GM19025 (cell line): ENCODE data around the gene P2RX1.

Experiments
- ATAC-seq: cut with Tn5 transposase; IDR thresholded peaks from one replicate; pipeline ENCODE4 v1.9.1; 2021; ENCODE audit warnings: mild to moderate bottlenecking, low read depth, moderate library complexity; ENCODE audit not compliant: unreplicated experiment

Gene P2RX1

DNA sequence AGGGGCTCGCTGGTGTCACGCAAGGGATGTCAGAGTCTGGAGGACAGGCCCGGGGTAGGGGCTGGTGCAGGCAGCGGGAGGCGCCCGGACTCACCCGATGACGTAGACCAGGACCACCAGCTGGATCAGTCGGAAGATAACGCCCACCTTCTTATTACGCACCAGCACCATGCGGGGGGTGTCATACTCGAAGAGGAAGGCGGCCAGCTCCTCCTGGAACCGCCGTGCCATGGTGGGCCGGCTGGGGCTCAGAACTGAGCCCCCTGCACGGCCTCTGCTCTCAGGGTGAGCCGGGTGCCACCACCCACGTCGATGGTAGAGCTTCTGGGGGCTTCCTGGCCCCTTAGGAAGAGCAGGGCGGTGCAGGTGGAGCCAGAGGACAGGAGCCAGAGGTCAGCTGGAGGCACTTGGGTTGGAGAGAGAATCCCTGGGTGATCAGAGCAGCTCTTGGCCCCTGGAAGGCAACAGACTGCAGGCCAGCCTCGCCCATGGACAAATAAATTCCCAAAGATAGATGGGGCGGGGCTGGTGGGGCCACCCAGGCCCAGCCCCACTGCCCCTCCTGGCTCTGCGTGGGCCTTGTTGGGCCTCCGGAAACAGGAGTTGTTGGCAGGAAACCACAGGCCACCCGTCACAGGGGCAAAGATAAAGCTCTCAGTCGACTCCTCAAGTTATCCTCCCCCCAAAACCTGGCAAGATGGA is at the start of gene P2RX1:
P2RX1 (minus strand) TSS at position 471 of the 702 bp plus-strand sequence; CDS start at position 231, 240 bp downstream.
- ATAC-seq = no peak

DNA sequence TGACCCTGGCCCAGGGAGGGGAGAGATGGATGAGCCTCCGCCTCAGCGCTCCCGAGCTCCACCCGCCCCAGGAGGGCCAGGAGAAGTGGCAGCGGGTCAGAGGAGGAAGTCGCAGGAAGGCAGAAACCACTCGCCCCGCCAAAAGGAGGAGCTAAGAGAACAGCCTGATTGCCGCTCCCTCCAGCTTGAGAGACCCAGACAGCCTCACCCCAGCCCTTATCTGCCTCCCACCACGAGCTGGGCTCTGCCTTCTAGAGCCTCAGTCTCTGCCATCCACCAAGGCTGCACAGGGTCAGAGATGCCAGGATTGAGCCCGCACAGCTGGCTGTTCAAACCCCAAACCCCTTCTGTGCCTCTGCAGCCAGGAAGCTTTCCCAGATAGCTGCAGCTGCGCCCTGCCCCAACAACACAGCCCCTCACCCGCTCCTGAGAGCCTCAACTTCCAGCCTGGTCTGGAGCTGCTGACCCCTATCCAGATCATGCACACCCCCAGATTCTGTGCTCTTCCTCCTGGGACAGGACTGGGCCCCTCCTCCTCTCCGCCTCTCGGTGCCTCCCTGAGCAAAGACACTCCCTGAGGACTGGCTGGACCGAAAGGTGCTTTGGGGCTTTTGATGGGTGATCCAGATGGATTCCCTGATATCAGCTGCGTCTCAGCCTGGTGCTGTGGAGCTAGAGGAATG is 49.0 kb upstream of the P2RX1 start:
- ATAC-seq = no peak

DNA sequence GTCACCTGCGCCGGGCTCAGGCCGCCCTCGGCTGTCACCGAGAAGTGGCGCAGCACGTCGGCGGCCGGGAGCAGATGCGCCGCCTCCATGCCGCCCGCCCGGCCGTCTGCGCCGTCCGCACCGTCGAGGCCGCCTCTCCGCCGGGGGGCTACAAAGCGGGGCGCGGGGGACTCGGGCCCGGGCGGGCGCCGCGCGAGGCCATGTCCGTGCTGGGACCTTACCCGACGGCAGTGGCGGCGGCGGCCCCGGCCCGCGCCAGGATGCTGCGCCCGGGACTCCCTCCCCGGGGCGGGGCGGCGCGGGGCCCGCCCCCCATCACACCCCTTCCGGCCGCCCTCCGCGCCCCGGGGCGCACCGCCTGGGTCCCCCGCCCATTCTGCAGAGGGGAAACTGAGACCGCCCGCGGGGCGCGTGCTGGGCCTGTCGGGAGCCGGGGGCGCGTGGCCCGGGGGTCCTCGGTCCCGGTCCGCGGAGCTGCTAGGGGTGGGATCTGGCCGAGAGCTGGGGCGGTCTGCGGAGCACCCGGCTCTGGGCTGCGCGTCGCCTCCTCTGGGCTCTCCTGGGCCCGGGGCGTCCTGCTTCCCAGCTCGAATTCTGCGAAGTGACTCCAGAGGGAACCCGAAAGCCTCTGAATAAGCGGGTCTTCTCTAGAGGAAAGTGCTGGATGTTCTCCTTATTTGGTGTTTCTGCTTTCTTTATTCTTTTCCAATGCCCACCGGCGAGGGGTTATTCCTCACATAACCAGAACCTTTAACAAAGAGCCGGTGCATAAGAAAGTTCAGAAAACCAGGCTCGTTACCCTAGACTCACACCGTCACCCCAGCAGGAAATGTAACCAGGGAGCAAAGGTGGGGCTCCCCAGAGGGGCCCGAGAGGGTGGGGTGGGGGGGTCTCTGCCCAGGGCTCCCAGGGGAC is 48.2 kb upstream of the P2RX1 start, which contains the start of gene ATP2A3:
ATP2A3 (minus strand) TSS at position 235 of the 915 bp plus-strand sequence; CDS start at position 89, 146 bp downstream.
- peak; percentile 45 for ATAC-seq

DNA sequence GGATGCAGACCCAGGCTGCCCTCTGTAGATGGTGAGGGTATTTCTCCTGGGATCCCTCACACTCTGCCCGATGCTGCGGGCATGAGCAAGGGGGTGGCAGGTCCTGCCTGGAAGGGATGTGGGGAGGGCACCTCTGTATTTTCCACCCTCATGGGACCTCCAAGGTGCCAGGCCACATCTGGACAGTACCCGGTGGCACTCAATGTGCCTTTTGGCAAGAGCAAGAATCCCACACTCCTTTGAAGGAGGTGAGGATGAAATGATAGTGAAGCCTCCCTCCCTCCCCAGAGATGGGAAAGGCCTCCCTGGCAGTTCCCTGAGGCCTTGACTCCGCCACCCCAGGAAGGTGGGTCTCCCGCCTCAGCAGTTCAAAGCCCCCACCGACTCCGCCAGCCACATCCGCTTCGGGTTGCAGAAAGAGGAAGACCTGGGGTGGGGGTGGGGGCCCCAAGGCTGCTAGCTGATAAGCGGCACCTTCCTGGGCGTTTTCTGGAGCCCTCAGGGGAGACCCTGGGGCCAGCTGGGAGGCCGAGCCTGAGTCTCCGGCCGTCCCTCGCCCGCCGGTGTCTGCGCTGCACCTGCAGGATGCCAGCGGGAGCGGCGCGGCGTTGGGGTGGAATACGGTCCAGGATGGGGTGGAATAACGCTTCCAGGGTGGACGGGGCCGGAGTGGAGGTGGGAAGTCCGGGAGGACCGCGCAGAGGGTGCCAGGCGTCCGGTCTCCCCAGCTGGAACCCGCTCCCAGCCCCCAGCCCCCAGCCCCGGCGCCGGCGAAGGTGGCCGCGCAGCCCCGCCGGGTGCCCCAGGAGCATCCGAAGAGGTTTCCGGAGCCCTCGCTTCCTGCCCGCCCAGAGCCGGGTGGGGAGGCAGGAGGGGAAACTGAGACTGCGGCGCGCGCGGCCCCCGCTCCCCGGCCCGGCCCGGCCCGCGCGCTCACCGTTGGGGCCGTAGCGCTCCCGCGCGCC is 47.3 kb upstream of the P2RX1 start:
- ATAC-seq = peak; percentile 13

DNA sequence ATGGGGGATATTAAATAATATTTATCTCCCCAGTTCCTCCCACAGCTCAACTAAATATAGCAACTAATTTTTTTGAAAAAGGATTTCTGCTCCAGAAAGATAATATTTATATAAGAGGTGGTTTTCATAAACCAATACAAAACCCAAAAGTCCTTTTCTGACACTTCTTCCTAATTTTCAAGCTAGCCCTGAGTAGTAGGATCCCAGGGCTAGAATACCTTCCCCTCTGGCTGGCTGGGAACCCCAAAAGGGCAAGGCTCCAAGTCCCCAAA is 46.6 kb upstream of the P2RX1 start:
- no peak for ATAC-seq

DNA sequence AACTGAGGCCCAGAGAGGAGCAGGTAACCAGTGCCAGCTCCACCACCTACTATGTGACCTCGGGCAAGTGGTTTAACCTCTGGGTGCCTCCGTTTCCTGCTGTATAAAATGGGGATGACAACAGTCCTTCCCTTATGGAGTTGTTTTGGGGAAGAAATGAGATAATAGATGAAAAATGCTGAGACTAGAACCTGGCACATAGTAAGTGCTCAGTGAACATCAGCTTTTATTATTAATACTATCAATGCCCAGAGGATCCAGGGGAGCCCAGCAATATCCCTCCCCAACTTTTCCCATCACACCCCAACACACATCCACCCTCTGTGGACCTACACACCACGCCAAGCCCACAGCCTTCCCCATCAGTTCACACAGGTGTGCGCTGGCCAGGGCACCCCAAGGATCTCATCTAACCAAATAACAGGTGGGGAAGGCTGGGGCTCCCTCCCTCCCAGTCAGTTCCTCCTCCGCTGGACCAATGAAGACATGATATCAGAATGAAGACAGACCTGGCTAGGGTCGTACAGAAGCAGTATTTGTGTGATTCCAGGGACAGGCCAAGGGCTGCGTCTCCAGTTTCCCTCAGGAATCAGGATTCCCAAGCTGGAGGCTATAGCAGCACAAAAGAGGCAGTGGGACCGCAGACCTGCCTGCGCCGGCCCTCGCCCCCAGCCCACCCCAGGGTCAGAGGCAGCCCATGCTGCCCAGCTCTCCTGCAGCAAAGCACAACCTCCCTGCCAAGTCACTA is 46.1 kb upstream of the P2RX1 start:
- ATAC-seq = no peak

DNA sequence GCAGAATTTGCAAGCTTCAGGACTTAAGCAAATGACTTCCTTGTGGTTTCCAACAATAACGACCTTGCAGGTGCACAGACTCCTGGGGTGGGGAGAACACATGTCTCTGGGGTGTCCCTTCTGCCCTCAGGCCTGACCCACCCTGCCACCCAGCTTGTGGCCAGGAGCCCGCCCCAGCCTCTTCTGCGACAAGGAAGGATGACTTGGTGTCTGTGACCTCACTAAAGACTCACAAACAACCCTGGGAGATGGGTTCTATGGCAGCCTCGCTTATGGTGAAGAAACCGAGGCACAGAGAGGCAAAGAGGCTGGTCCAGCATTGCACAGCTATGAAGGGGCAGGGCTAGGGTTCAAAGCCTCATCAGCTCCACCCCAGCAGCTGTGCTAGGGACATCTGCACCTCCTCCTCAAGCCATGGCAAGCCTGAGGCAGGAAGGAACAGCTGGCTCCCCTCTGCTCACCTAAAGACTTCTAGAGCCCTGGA is 45.3 kb upstream of the P2RX1 start:
- peak; percentile 31 for ATAC-seq

DNA sequence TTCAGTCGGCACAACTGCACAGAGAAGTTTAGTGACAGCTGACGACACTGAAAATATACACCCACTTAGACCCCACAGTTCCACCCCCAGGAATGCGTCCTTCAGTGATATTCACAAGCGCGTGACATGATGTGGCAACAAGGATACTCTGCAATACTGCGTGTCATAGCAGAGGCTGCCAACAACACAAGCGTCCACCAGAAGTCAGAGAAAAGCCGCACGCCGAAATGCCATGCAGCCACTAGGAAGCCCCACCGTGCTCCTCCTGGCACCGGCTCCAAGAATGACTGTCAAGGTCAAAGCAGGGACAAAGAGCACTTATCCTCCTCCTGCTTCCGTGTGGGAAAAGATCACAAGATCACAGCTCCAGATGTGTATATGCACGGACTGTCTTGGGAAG is 44.5 kb upstream of the P2RX1 start:
- ATAC-seq = no peak

DNA sequence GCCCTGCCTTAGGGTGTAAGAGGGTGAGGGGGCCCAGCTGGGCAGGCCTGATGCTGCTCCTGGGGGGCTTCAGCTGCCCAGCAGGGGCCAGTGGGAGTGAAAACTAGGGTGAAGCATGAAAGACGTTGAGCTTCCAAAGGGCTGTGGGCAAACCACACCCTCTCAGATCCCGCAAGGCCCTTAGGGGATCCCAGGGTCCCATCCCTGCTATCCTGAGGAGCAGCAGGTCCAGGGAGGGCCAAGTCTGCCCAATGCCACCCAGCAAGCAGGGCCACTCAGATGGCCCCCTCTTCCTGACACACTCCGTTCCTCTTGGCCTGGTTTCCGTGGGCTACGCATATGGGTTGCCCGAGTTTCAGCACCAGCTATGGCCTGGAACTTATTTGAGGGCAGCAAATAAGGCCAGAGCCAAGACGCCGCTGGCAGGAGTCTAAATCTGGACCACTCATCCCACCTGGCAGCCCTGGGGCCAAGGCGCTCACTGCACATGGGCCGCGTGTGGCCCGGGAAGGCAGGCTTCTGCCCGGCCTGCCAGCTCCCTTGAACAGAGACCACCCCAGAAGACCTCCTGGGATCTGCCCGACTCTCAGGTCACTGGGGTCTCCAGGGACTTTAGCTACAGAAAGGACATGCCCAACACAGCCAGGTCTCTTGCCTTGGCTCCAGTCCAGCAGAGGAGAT is 43.8 kb upstream of the P2RX1 start:
- no peak for ATAC-seq

DNA sequence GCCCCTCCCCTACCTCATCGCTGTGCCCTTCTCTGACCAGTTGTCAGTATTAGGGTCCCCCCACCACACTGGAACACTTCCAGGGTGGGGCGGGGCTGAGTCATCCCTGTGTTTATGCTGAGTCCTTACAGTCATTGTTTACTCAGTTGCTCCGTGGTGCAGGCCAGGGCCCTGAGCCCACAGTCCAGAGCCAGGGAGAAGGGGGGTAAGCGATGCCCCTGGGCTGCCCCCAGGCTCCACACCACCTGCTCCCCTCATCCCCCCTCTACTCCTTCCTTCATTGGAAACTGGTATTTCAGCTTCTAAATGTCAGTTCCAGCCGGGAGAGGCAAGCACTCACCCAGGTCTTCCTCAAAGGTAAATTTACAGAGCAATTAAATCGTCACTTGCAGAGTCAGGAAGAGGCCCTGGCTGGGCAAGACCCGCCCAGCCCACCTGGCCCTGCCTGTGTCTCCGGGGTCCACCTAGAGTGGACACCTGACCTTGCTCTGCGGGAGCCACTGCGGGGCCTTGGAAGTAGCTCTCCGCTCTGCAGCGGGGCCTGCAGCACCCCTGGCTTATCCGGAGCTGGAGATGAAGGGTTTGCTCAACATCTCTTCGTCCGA is 43.1 kb upstream of the P2RX1 start:
- ATAC-seq = no peak

DNA sequence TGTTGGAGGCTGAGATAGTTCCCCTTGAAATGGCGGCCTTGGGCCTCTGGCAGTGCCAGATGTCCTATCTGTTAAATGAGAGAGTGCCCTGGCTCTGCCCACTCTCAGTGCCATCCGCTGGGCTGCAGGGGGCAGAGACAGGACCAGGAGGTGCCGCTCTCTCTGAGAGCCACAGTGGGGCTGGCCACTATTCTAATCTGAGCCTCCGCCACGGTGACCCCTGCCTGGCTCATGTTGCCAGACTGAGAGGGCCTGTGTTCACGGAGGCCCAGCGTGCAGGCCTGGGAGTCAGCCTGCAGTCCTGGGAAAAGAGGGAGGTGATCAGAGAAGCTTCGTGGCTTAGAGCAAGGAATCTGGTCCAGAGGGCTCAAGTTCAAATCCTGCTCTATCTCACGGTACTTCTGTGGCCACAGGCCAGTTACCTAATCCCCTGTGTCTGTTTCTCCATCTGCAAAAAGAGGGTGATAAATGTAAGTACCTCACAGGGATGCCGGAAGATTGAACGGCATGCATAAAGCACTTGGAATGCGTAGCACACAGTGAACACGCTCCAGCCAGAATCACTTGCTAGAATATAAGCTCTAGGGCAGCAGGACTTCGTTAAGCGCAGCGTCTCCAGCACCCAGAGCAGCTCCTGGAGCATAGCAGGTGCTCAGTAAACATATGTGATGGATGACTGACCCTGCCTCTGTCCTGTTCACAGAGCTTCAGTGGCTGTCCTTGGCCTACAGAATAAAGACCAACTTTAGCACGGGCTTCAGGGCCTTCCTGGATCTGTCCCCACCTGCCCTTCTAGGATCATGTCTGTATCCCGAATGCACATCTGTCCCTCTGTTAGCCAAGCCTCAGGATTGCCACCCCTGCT is 41.7 kb upstream of the P2RX1 start:
- ATAC-seq = no peak

DNA sequence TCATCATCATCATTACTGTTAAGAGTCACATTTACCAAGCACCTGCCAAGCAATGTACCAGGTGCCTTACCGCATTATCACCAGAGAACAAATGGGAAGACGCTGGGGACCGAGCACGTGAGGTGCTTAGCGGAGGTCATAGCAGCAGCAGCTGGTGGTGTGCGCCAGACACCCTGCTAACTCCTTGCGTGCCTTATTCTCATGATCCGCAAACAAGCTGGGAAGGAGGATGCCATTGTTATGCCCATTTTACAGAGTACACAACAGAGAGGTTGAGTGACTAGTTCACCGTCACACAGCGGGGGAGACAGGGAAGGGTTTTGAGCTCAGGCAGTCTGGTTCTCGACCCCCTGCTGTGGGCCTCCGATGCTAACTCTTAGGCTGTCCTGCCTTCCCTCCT is 40.7 kb upstream of the P2RX1 start:
- no peak for ATAC-seq

DNA sequence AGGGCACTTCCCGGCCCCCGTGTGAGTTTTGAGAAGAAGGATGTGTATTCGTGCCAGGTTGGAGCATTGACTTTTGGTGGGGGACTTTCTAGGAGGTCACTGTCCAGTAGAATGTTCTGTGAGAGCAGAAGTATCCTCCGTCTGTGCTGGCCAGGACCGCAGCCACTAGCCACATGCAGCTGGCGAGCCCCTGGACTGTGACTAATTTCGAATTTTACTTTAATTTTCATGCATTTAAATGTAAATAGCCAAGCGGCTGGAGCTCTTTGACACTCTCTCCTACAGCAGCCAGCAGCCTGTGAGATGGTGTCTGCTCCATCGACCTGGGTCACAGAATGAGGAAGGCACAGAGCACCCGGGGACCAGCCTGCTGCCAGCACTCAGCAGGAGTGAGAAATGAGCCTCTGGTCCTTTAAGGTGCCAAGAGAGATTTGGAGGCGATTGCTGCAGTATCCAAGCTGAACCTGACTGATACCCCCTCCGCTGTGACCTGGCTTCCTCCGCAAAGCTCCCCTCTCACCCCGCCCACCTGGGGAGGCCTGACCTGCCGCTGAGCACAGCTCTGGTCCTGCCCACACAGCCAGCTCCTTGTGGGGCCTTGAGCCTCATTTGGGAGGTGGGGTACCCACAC is 40.2 kb upstream of the P2RX1 start:
- ATAC-seq = no peak

DNA sequence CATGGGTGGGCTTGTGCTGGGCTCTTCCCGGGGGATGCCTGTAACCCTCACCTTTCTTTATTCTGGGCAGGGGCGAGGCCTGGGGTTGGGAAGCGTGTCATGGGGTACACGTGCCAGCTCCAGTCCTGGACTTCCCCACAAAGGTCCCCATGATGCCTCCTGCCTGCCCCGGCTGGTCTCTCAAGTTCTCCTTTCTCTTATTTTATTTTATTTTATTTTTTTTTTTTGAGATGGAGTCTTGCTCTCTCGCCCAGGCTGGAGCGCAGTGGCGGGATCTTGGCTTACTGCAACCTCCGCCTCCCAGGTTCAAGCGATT is 39.4 kb upstream of the P2RX1 start:
- no peak for ATAC-seq

DNA sequence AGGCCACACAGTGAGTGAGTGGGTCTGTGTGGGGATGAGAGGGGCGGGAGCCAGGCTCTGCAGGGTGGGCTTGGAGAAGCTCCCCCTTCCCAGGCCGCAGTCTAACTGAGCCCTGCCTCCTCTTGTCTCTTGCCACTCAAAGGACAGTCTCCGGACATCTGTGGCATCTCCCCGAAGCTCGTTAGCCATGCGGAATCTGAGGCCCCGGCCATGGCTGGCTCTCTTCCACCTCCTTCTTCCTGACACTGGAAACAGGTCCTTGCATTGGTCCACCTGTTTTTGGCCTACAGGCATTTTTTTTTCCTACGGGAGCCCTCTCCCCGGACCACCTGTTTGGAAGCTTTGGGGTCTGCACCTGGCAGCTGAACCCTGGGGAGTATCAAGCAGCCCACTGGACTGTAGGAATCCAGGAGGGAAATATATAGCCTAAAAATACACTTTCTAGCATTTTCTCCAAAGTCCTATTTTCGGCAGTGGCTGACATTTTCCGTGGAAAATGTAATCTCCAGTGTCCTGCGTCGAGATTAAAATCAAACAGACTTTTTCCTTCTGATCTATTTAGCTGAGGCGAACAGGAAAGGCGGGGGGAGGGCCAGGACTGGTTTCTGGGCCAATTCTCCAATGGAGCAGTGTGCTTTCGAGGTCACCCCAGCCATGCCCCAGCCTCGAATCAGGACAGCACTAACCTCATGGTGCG is 38.9 kb upstream of the P2RX1 start:
- no peak for ATAC-seq

DNA sequence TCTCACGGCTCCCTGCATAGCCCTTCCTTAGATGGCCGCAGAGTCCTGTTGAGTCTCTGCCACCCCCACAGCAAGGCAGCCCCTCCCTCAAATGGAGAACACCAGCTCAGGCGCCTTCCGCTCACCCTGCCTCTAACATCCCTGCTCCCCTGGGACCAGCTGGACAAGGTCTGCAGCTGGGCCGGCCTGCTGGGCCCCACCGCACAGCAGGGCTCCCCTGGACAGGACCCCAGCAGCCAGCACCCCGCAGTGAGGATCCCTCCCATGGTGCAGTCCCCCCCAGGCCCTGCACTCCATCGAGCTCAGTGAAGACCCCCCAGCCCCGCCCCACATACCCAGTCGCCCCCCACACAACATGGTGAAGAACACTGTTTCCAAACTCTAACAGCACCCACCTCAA is 37.8 kb upstream of the P2RX1 start:
- no peak for ATAC-seq

DNA sequence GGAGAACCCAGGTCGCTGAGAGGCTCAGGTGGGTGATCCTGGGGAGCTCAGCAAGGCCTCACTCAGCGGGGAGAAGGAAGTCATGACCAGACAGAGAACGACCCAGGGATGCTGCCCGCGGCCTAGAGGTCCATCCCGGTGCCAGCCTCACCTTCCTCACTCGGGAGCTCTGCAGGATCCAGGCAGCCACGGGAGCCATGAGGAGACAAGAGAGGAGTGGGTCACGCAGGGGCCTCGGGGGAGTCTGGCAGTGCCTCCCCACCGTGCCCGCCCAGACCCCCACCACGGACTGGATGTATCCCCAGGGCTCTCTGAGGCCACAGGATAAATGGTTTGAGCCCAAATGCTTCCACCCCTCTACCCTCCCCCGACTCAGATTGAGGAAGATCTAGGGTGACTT is 37.3 kb upstream of the P2RX1 start:
- no peak for ATAC-seq
